NCI-H446 (cell line): ENCODE data around the gene GPR143.
A peak's percentile ranks its signal among the peaks of the same experiment; 100 is the strongest.
"Not testable (repeated sequence)": the region's sequence is repeated elsewhere in the genome, so short reads cannot be mapped to it uniquely, and the experiment has no call there.

Experiments used
- DNase-seq, 2 experiments: peaks; one replicate each; lab custom pipeline; 2025; lab: John Stamatoyannopoulos, UW

GPR143 gene

GRCh38 chrX:9768321-9768839, 2.7 kb upstream of the GPR143 start:
- DNase-seq, result not testable (repeated sequence)

GRCh38 chrX:9767375-9767774, 1.7 kb upstream of the GPR143 start:
- DNase-seq, result no peak

- DNase-seq, result no peak
Observed at GRCh38 chrX:9765072-9765736, 443 bp downstream of the GPR143 start.

- DNase-seq, result no peak
Observed at GRCh38 chrX:9759337-9759736, 6.3 kb downstream of the GPR143 start.

- no peak for DNase-seq
Observed at GRCh38 chrX:9758021-9758638, 7.5 kb downstream of the GPR143 start.

- no peak for DNase-seq
Observed at GRCh38 chrX:9757366-9757765, 8.3 kb downstream of the GPR143 start.

GRCh38 chrX:9749146-9749692, 16.4 kb downstream of the GPR143 start:
- no peak for DNase-seq

GRCh38 chrX:9747644-9748043, 18.0 kb downstream of the GPR143 start:
- no peak for DNase-seq

- DNase-seq, result no peak
Observed at GRCh38 chrX:9746148-9746888, 19.3 kb downstream of the GPR143 start.

- no peak for DNase-seq
Observed at GRCh38 chrX:9745417-9746115, 20.1 kb downstream of the GPR143 start.

GRCh38 chrX:9739130-9739529, 26.5 kb downstream of the GPR143 start:
- DNase-seq, result no peak

GRCh38 chrX:9738151-9738550, 27.5 kb downstream of the GPR143 start:
- no peak for DNase-seq

- no peak for DNase-seq
Observed at GRCh38 chrX:9737363-9737762, 28.3 kb downstream of the GPR143 start.

GRCh38 chrX:9730752-9731151, 34.9 kb downstream of the GPR143 start:
- DNase-seq, result no peak

- DNase-seq, result no peak
Observed at GRCh38 chrX:9730078-9730477, 35.6 kb downstream of the GPR143 start.

- DNase-seq, result no peak
Observed at GRCh38 chrX:9729171-9729885, 36.3 kb downstream of the GPR143 start.

- DNase-seq, result no peak
Observed at GRCh38 chrX:9728261-9728660, 37.4 kb downstream of the GPR143 start.

GRCh38 chrX:9724711-9725110, 40.9 kb downstream of the GPR143 start:
- no peak for DNase-seq

GRCh38 chrX:9717376-9717775, 48.3 kb downstream of the GPR143 start:
- DNase-seq, result no peak

GRCh38 chrX:9710332-9710731, 55.3 kb downstream of the GPR143 start:
- no peak for DNase-seq

- DNase-seq, result peak; percentile 35 to 56
Observed at GRCh38 chrX:9708923-9709553, 56.6 kb downstream of the GPR143 start.
